ENCODE measurements around the gene SERPINB4. TPM values are rescaled to one million over a fixed set of nuclear protein-coding genes. Genes with fewer than 3 reads are reported as not detected.

Gene SERPINB4
- total RNA-seq, 1 donor from 2014 or later, result not detected

DNA sequence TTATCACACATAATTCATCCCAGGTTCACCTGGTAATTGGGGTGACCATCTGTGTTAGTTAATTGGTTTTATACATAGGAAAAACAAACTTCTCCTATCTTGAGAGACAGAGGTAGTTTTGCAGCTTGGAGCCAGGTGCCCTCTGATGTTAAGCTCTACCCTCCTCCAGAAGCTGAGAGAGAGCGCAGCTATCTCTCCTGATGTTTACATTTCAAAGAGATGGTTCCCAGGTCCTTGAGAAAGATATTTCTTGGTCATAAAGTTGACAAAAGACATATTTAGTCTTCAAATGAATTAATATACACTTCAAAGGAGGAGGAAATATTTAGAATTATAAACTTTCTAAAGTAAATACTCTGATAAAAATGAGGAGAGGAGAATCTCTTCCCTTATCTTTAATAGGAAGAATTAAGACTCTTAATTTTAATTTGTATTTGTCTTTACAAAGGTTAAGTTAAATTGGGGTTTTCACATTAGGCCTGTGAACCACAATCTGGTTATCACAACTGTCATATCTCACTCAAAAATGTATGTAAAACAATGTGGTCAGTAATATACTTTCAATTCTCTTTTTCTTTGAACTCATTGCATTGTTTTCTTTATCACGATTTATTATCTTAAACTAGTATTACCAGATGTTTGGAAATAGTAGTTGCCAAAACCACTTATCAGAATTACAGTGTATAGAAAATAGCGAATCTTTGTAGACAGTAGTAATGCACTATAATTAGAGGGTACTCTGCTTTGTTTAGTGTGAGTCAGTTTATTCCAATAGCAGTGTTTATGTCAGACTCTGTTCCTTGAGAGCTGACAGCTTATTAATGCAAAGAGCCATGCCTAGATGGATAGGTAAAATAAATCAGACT lies 26.8 kb downstream of the SERPINB4 start:
- no peaks in the 10 kb centered on the region for H3K9me3 ChIP-seq
- DNase-seq, result no peak
- H3K4me1 ChIP-seq, result no peaks in the 10 kb centered on the region
- H3K4me3 ChIP-seq, result no peak overlapping the region
- intact Hi-C loops (cut with DNase I), result no loop called here
- ATAC-seq, result no peak
- no peak overlapping the region for H3K27ac ChIP-seq
- H3K36me3 ChIP-seq, result no peaks in the 10 kb centered on the region
- TF ChIP-seq, protein P1, sequence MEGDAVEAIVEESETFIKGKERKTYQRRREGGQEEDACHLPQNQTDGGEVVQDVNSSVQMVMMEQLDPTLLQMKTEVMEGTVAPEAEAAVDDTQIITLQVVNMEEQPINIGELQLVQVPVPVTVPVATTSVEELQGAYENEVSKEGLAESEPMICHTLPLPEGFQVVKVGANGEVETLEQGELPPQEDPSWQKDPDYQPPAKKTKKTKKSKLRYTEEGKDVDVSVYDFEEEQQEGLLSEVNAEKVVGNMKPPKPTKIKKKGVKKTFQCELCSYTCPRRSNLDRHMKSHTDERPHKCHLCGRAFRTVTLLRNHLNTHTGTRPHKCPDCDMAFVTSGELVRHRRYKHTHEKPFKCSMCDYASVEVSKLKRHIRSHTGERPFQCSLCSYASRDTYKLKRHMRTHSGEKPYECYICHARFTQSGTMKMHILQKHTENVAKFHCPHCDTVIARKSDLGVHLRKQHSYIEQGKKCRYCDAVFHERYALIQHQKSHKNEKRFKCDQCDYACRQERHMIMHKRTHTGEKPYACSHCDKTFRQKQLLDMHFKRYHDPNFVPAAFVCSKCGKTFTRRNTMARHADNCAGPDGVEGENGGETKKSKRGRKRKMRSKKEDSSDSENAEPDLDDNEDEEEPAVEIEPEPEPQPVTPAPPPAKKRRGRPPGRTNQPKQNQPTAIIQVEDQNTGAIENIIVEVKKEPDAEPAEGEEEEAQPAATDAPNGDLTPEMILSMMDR (IDR thresholded peaks at IDR 0.05), result no peak
- H3K27me3 ChIP-seq (ENCODE audit: low read depth), result no peaks in the 10 kb centered on the region

DNA sequence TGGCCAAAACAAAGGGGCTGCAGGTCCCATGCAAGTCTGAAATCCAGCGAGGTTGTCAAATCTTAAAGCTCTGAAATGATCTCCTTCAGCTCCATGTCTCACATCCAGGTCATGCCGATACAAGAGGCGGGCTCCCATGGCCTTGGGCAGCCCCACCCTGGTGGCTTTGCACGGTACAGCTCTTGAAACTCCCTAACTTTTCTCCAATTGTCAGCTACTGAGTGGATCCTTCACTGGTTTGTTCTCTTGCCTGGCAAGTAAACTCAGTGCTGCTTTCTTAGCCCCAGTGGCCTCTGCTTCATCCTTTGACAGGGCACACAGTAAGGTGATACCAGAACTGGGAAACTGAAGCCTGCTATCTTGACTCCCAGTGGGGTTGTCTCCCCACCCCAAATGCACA lies 30.6 kb downstream of the SERPINB4 start:
- no peak for ATAC-seq
- H3K27ac ChIP-seq, result no peak overlapping the region
- H3K9me3 ChIP-seq, result no peaks in the 10 kb centered on the region
- no peaks in the 10 kb centered on the region for H3K4me1 ChIP-seq
- H3K4me3 ChIP-seq, result no peak overlapping the region
- intact Hi-C loops (cut with DNase I), result no loop called here
- DNase-seq, result no peak
- H3K36me3 ChIP-seq, result no peaks in the 10 kb centered on the region
- TF ChIP-seq, protein P1 (IDR thresholded peaks at IDR 0.05), result no peak
- no peaks in the 10 kb centered on the region for H3K27me3 ChIP-seq (ENCODE audit: low read depth)

DNA sequence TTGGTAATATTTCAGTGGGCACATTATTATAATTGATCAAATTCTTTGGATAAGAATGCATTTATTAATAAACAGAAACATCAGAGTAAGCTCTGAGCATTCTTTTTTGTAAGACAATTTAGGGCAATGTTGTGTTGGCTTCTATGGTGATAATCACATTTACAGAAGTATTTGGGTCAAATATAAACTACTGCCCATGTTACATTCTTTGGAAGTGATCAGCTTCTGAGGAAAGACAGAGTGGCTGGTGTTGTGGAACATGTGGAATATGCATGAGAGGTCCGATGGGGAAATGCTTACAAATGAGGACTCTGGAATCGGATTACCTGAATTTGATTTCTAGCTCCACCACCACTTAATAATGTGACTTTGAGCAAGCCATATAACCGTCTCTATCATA lies 37.5 kb downstream of the SERPINB4 start:
- Histone ChIP-seq H3K27me3 (ENCODE audit: low read depth) (no peaks in the 10 kb centered on the region), H3K36me3 (no peaks in the 10 kb centered on the region), H3K4me3 (no peak overlapping the region), H3K4me1 (no peaks in the 10 kb centered on the region), H3K9me3 (no peaks in the 10 kb centered on the region), H3K27ac (no peak overlapping the region)
- ATAC-seq, result no peak
- no peak for DNase-seq
- intact Hi-C loops (cut with DNase I), result no loop called here
- TF ChIP-seq, protein P1 (IDR thresholded peaks at IDR 0.05), result no peak

DNA sequence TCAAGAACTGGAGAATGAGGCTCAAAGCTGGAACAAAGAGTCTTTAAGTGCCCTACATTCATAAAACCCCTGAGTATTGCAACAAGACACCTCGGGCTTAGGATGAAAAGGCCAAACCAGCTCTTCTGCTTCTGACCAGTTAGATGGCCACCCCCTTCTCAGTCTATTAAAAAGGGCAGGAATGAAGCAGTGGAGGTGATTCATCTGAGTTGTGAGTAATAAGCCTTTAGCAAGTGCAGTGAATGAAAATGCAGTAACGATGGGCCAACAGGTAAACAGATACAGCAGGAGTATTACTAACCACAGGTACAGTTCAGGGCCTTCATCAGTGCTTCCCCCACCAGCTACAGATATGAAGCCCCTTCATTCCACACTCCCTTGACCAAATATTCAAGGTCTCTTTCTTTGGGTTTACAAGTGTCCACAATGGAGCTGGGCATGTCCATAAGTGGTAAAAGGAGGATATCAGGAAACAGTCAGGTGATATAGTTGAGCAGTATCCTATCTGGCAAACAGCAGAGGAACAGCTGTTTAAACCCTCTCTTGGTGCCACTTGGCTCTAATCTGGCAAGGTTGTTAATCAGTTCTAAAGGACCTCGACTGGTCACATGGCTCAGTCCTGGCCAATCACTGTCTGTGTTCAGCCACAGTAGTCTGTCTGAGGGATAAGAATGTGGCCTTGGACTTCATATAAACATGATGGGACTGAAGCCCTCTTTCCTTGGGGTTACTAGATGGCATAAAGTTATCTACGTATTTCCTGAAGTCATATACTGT lies 39.1 kb downstream of the SERPINB4 start:
- H3K4me1 ChIP-seq, result no peaks in the 10 kb centered on the region
- ATAC-seq (no peak), DNase-seq (no peak)
- no peak overlapping the region for H3K4me3 ChIP-seq
- intact Hi-C loops (cut with DNase I), result no loop called here
- no peak overlapping the region for H3K27ac ChIP-seq
- TF ChIP-seq, protein P1 (IDR thresholded peaks at IDR 0.05), result no peak
- H3K27me3 ChIP-seq (ENCODE audit: low read depth), result no peaks in the 10 kb centered on the region
- H3K9me3 ChIP-seq, result no peaks in the 10 kb centered on the region
- no peaks in the 10 kb centered on the region for H3K36me3 ChIP-seq

DNA sequence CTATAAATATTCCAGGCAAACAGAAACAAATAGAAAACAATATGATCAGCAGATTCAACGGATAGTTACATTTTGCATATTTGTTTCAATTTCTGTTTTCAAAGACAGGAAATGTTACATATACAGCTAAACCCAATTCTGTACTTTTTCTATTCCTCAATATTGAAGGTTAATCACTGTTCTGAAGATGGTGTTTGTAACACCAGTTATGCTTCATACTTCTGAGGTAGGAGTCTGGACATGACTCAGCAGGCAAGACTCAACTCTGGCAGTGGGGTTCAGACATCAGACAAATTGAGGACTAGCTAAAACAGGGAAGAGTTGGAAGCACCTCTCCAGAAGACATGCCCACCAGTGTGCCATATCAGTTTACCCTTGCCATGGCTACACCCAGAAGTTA lies 40.3 kb downstream of the SERPINB4 start:
- intact Hi-C loops (cut with DNase I), result no loop called here

More for the DNA sequence above, 40.3 kb downstream of the SERPINB4 start:
- Histone ChIP-seq H3K27me3 (ENCODE audit: low read depth) (no peaks in the 10 kb centered on the region), H3K4me1 (no peaks in the 10 kb centered on the region), H3K27ac (no peak overlapping the region), H3K4me3 (no peak overlapping the region), H3K9me3 (no peaks in the 10 kb centered on the region), H3K36me3 (no peaks in the 10 kb centered on the region)
- ATAC-seq, result no peak
- DNase-seq, result no peak
- TF ChIP-seq, protein P1 (IDR thresholded peaks at IDR 0.05), result no peak
